Measurements from ENCODE around the gene ZFAND2B.

DNA sequence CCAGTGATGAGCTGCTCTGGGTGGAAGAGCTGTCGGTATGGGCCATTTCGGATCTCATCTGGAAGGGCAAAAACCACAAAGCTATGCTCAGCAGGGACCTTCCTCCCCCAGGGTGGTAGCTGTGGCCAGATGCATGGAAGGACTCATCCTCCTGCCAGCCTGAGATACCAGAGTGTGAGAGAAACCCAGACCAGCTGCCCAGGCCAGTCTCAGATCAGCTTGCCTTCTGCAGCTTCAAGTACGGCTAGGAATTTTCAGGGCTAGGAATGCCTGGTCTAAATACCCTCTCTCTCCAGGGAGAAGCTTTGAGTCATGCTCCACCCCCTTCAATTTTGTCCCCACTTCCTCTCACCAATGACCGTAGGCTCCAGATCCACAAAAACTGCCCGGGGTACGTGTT lies 45.1 kb downstream of the ZFAND2B start:
- no peak for TF ChIP-seq FOXP2 (optimal IDR thresholded peaks at IDR 0.05; ENCODE audit: borderline replicate concordance, extremely low read depth, extremely low read length, insufficient read depth)
- TF ChIP-seq, protein P1, sequence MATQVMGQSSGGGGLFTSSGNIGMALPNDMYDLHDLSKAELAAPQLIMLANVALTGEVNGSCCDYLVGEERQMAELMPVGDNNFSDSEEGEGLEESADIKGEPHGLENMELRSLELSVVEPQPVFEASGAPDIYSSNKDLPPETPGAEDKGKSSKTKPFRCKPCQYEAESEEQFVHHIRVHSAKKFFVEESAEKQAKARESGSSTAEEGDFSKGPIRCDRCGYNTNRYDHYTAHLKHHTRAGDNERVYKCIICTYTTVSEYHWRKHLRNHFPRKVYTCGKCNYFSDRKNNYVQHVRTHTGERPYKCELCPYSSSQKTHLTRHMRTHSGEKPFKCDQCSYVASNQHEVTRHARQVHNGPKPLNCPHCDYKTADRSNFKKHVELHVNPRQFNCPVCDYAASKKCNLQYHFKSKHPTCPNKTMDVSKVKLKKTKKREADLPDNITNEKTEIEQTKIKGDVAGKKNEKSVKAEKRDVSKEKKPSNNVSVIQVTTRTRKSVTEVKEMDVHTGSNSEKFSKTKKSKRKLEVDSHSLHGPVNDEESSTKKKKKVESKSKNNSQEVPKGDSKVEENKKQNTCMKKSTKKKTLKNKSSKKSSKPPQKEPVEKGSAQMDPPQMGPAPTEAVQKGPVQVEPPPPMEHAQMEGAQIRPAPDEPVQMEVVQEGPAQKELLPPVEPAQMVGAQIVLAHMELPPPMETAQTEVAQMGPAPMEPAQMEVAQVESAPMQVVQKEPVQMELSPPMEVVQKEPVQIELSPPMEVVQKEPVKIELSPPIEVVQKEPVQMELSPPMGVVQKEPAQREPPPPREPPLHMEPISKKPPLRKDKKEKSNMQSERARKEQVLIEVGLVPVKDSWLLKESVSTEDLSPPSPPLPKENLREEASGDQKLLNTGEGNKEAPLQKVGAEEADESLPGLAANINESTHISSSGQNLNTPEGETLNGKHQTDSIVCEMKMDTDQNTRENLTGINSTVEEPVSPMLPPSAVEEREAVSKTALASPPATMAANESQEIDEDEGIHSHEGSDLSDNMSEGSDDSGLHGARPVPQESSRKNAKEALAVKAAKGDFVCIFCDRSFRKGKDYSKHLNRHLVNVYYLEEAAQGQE (IDR thresholded peaks at IDR 0.05; ENCODE audit: insufficient read depth in 1 of 2, low read depth in 2 of 2, low read length in 2 of 2): no peak
- TF ChIP-seq POLR2AphosphoS5 (IDR thresholded peaks at IDR 0.05; ENCODE audit: low read depth, low read length): no peak
- TF ChIP-seq TAF1 (IDR thresholded peaks at IDR 0.05; ENCODE audit: borderline replicate concordance, insufficient read depth, low read length): no peak
